Activated CD8-positive, alpha-beta memory T cell treated with anti-CD3 and anti-CD28 coated beads, Interleukin-2, amount 50 U/mL, for 24 hours (primary cell): ENCODE measurements around the gene ZMAT2.
"Not testable (repeated sequence)": the region's sequence is repeated elsewhere in the genome, so short reads cannot be mapped to it uniquely, and the experiment has no call there.

Source experiments
- DNase-seq: peaks from one replicate; pipeline ENCODE4 v3.0.0-alpha.2; 2020; ENCODE audit errors: extremely low read depth

Gene ZMAT2

GRCh38 chr5:140708787-140709186 lies 8.5 kb downstream of the ZMAT2 start:
- DNase-seq, result not testable (repeated sequence)

GRCh38 chr5:140710899-140711552 lies 10.8 kb downstream of the ZMAT2 start:
- DNase-seq, result peak; percentile 71

- DNase-seq, result no peak
These were observed 11.5 kb downstream of the ZMAT2 start for GRCh38 chr5:140711794-140712193.

- no peak for DNase-seq
These were observed 13.4 kb downstream of the ZMAT2 start for GRCh38 chr5:140713562-140714094.

GRCh38 chr5:140716238-140716637 lies 16.0 kb downstream of the ZMAT2 start:
- not testable (repeated sequence) for DNase-seq

GRCh38 chr5:140718266-140718592 lies 18.0 kb downstream of the ZMAT2 start:
- DNase-seq, result no peak

- not testable (repeated sequence) for DNase-seq
These were observed 20.5 kb downstream of the ZMAT2 start for GRCh38 chr5:140720738-140721137.

GRCh38 chr5:140721395-140721794 lies 21.1 kb downstream of the ZMAT2 start:
- DNase-seq, result not testable (repeated sequence)

- DNase-seq, result peak; percentile 64
These were observed 25.7 kb downstream of the ZMAT2 start for GRCh38 chr5:140725799-140726471.

- DNase-seq, result no peak
These were observed 32.9 kb downstream of the ZMAT2 start for GRCh38 chr5:140733098-140733497.

GRCh38 chr5:140734354-140734753 lies 34.1 kb downstream of the ZMAT2 start:
- DNase-seq, result no peak

GRCh38 chr5:140737486-140737885 lies 37.2 kb downstream of the ZMAT2 start:
- no peak for DNase-seq

- DNase-seq, result no peak
These were observed 41.7 kb downstream of the ZMAT2 start for GRCh38 chr5:140741967-140742366.

- no peak for DNase-seq
These were observed 53.3 kb downstream of the ZMAT2 start for GRCh38 chr5:140753561-140753960.
